HG03025 (cell line): ENCODE results near the gene DPH7.
"Not testable (repeated sequence)": the region's sequence is repeated elsewhere in the genome, so short reads cannot be mapped to it uniquely, and the experiment has no call there.

ENCODE experiments used
- ATAC-seq: cut with Tn5 transposase; IDR thresholded peaks from one replicate; pipeline ENCODE4 v1.9.1; 2021; ENCODE audit warnings: mild to moderate bottlenecking, moderate library complexity; ENCODE audit not compliant: unreplicated experiment, low FRiP score

The DPH7 gene

DNA sequence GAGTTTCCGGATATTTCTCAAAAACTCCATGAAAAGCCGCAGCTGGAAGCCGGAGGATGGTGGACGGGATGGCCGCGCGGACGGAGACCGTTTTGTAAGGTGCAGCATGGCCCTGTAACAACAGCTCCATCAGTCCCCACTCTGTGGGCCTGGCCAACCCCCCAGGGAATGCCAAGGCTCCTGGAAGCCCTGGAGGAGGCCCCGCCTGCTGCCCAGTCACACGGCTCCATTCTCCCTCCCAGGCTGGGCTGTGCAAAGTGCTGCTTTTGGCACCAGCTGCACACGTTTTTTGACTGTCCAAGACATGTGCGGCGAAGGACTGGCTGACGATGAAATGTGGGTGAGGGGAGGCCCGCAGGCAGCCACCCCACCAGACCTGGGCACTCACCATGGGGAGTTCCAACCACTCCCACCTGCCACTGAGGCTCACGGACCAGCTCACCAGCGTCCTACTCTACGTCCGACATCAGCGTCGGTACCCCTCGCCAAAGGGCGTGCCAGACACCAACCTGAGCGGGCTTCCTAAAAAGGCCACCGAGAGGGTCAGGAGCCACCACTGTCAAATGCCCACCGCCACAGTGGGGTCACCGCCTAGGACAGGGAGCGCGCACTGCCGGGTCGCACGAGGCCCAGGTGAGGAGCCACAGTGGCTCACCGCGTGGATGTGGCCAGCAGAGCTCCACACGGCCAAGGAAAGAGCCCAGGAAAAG lies 55.8 kb downstream of the DPH7 start:
- no peak for ATAC-seq

GRCh38 chr9:137521405-137521985 lies 57.2 kb downstream of the DPH7 start:
- ATAC-seq, result no peak

DNA sequence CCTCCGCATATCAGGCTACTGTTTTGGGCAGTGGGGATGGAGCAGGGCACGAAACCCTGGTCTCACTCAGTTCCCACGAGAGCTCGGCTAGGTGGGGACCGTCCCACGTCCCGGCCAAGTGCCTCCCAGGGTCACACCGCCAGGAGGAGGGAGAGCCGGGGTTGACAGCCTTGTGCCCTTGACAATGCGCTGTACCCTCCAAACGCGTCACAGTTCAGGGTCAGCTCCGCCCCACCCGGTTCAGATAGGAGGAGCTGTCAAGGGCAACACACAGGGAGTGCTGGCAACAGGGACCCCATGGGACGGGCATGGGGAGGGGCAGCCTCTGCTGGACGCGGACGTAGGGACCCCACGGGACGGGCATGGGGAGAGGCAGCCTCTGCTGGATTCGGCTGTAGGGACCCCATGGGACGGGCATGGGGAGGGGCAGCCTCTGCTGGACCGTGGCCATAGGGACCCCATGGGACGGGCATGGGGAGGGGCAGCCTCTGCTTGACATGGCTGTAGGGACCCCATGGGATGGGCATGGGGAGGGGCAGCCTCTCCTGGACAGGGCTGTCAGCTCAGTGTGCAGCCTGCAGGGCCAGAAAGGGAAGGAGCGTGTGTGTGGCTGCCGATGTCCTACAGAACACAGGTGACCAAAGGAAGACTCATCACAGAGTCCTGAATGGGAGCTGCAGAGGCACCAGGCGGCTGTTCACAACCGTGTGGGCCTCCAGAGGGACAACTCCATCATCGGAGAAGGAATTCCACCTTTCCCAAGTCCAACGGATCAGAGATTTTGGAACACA lies 57.9 kb downstream of the DPH7 start:
- ATAC-seq, result no peak

- ATAC-seq, result no peak
These were observed 59.2 kb downstream of the DPH7 start for GRCh38 chr9:137519553-137519952.

DNA sequence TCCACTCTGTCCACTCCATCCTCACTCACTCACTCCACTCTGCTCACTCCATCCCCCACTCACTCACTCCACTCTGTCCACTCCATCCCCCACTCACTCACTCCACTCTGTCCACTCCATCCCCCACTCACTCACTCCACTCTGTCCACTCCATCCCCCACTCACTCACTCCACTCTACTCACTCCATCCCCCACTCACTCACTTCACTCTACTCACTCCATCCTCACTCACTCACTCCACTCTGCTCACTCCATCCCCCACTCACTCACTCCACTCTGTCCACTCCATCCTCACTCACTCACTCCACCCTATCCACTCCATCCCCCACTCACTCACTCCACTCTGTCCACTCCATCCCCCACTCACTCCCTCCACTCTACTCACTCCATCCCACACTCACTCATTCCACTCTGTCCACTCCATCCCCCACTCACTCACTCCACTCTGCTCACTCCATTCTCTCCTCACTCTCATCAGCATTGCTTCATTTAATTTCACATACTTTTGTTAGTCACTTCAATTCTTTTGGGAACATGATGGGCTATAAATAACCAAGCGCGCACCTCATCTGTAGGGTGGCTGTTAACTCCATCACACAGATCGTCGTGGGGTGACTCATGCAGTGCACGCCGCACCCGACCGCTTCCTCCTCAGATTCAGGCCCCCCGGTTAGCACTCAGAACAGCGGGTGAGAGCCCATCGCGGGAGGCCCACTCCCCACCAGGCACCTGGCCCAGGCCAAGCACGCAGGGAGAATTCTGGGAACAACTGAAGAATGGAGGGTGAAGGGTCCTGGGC lies 59.9 kb downstream of the DPH7 start:
- ATAC-seq, result not testable (repeated sequence)

DNA sequence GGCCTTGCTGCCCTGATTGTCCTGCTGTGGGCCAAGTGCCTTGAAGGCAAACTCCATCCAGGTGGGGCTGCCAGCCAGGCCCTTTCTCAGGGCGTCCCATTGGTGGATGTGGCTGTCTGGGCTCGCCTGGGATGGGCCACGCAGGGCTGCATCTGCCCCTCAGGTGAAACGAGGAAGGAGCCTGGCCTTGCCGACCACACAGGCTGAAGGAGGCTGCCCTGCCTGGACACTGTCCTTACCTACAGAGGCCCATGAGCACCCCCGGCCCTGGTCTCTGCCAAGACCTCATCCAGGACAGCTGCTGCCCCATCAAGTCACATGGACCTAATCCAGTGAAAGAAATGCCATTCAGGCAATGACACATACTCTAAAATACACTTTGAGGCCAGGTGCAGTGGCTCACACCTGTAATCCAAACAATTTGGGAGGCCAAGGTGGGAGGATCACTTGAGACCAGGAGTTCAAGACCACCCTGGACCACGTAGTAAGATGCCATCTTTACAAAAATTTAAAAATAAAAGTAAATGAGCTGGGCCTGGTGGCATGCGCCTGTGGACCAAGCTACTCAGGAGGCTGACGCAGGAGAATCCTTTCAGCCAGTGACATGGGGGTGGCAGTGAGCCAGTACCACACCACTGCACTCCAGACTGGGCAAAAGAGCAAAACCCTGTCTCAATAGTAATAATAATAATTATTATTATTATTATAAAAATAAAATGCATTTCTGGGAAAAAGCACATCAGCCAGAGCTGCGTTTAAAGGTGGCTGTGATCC lies 62.4 kb downstream of the DPH7 start:
- ATAC-seq, result no peak

GRCh38 chr9:137515338-137515724 lies 63.4 kb downstream of the DPH7 start:
- no peak for ATAC-seq

DNA sequence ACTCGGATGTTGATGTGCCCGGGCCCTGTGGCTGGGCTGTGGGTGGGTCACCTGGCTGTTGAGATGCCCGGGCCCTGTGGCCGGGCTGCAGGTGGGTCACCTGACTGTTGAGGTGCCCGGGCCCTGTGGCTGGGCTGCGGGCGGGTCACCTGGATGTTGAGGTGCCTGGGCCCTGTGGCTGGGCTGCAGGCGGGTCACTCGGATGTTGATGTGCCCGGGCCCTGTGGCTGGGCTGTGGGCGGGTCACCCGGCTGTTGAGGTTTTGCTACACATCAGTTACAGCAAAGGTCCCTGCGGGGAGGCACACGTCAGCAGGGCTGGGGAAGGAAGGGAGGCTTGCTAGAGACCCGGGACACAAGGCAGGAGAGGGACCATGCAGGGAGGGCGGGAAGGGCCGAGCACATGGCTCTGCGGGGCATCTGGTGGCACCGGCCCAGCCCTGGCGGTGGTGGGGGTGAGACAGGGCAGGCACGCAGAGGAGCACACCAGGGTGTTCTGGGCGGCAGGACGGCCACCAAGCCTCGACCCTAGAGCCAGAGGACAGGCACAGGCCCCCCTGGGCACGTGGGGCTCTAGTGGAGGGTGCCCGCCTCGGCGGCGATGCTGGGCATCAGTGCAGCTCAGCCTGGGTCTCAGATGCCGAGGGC lies 63.9 kb downstream of the DPH7 start:
- ATAC-seq, result no peak

GRCh38 chr9:137513801-137514570 lies 64.7 kb downstream of the DPH7 start:
- not testable (repeated sequence) for ATAC-seq

GRCh38 chr9:137513136-137513535 lies 65.6 kb downstream of the DPH7 start:
- ATAC-seq, result not testable (repeated sequence)

DNA sequence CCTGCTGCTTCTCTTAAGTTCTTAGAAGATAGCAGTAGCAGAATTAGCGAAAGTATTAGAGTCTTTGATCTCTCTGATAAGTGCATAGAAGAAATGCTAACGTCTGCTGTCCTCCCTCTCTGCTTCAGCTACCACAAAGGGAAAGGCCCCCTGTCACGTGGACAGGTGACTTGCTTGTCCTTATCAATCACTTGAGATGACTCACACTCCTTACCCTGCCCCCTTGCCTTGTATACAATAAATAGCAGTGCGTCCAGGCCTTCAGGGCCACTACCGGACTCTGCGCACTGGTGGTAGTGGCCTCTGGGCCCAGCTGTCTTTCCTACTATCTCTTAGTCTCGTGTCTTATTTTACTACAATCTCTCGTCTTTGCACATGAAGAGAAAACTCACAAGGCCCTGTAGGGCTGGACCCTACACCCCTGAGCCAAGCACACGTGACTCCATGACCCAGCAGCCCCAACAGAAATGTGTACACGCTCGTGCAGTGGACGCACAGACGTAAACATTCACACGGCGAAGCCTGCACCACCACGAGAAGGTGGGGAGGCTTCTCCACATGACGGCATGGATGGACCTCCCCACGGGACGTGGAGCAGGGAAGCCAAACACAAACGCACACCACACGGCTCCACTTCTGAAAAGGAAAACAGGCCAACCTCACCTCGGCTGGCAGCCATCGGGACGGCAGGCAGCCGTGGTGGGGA lies 66.8 kb downstream of the DPH7 start:
- ATAC-seq, result no peak

- ATAC-seq, result not testable (repeated sequence)
These were observed 67.6 kb downstream of the DPH7 start for GRCh38 chr9:137511126-137511525.

DNA sequence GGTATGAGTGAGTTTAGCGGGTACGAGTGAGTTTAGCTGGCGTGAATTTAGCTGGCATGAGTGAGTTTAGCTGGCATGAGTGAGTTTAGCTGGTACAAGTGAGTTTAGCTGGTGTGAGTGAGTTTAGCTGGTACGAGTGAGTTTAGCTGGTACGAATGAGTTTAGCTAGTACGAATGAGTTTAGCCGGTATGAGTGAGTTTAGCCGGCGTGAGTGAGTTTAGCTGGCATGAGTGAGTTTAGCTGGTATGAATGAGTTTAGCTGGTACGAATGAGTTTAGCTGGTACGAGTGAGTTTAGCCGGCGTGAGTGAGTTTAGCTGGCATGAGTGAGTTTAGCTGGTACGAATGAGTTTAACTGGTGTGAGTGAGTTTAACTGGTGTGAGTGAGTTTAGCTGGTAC lies 69.5 kb downstream of the DPH7 start:
- ATAC-seq, result no peak

DNA sequence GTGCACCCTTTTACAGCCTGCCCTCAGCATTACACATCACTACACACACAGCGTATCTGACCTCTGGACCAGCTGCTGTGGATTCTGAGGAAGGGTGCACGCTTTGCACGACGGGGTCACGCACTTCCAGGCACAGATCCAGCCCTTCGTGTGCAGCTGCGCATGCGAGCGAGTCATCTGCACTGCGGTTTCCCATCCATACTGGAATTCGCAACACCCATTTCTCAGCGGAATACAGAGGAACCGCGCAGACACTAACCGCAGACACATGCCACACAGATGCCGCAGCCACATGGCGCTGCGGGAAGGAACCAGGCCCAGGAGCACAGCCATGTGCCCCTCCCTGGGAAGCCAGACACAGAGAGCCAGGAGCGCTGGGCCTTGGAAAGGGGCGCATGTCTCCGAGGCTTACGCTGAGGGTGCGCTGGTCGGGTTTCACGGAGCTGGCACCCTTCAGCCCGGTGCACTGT lies 72.0 kb downstream of the DPH7 start:
- ATAC-seq, result no peak

GRCh38 chr9:137506274-137506673 lies 72.5 kb downstream of the DPH7 start:
- ATAC-seq, result no peak

DNA sequence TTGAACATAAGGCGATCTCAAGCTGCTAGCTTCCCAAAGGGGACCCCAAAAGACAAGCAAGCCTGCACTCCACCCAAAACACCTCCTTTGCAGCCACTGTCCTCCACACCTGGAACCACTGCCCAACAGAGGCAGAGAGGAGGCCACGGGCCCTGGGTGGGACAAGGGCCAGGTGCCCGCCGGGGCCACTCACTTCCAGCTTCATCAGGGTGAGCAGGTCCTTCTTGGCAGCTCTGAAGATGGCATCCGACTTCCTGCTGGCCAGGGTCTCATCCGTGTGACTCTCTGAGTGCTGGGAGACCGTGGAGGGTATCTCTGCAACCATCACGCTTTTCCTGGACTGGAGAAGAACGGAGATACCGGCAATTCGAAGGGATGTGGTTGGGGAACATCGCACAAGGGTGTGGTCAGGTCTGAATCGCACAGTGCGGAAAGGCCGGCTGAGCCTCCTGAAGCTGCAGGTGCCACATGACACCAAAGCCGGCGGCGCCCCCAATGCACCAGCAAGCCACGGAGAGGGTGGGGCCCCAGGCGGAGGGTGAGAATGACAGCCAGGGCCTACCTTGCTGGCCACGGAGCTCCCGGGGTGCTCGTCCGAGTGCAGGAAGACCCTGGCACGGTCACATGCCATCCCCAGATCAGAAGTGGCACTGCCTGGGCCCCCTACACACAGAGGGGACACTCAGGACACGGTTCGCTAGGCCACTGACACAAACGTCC lies 73.1 kb downstream of the DPH7 start:
- no peak for ATAC-seq
